ENCODE results near the gene TTC7B.

Gene TTC7B

GRCh38 chr14:90687680-90688079, 128.6 kb downstream of the TTC7B start:
- Histone ChIP-seq H3K36me3 (ENCODE audit: control insufficient read depth, insufficient read depth, low read length) (no peaks in the 10 kb centered on the region), H3K27ac (ENCODE audit: insufficient read depth, low read length, poor library complexity, severe bottlenecking) (no peak overlapping the region), H3K4me3 (ENCODE audit: insufficient read depth, low read depth, low read length, poor library complexity, severe bottlenecking) (no peak overlapping the region), H3K9me3 (ENCODE audit: control insufficient read depth, low read length) (no peaks in the 10 kb centered on the region), H3K4me1 (ENCODE audit: control insufficient read depth, insufficient read depth, low read length, poor library complexity, severe bottlenecking) (no peaks in the 10 kb centered on the region), H3K27me3 (replicated peaks; ENCODE audit: control insufficient read depth, insufficient read depth, low read length, poor library complexity, severe bottlenecking) (no peaks in the 10 kb centered on the region)
- no peak for DNase-seq

GRCh38 chr14:90682615-90683014, 133.6 kb downstream of the TTC7B start:
- DNase-seq, result no peak

GRCh38 chr14:90681929-90682328, 134.3 kb downstream of the TTC7B start:
- Histone ChIP-seq H3K27me3 (replicated peaks; ENCODE audit: control insufficient read depth, insufficient read depth, low read length, poor library complexity, severe bottlenecking) (no peaks in the 10 kb centered on the region), H3K9me3 (ENCODE audit: control insufficient read depth, low read length) (no peaks in the 10 kb centered on the region), H3K4me1 (ENCODE audit: control insufficient read depth, insufficient read depth, low read length, poor library complexity, severe bottlenecking) (peaks cover 3% of the 10 kb centered on the region), H3K36me3 (ENCODE audit: control insufficient read depth, insufficient read depth, low read length) (no peaks in the 10 kb centered on the region), H3K27ac (ENCODE audit: insufficient read depth, low read length, poor library complexity, severe bottlenecking) (no peak overlapping the region), H3K4me3 (ENCODE audit: insufficient read depth, low read depth, low read length, poor library complexity, severe bottlenecking) (no peak overlapping the region)
- DNase-seq, result no peak

More at GRCh38 chr14:90682615-90683014, 133.6 kb downstream of the TTC7B start:
- H3K27ac ChIP-seq (ENCODE audit: insufficient read depth, low read length, poor library complexity, severe bottlenecking), result no peak overlapping the region
- H3K4me1 ChIP-seq (ENCODE audit: control insufficient read depth, insufficient read depth, low read length, poor library complexity, severe bottlenecking), result no peaks in the 10 kb centered on the region
- H3K36me3 ChIP-seq (ENCODE audit: control insufficient read depth, insufficient read depth, low read length), result no peaks in the 10 kb centered on the region
- no peak overlapping the region for H3K4me3 ChIP-seq (ENCODE audit: insufficient read depth, low read depth, low read length, poor library complexity, severe bottlenecking)
- no peaks in the 10 kb centered on the region for H3K9me3 ChIP-seq (ENCODE audit: control insufficient read depth, low read length)
- H3K27me3 ChIP-seq (replicated peaks; ENCODE audit: control insufficient read depth, insufficient read depth, low read length, poor library complexity, severe bottlenecking), result no peaks in the 10 kb centered on the region

GRCh38 chr14:90678846-90679362, 137.3 kb downstream of the TTC7B start:
- H3K27ac ChIP-seq (ENCODE audit: insufficient read depth, low read length, poor library complexity, severe bottlenecking), result no peak overlapping the region
- H3K4me1 ChIP-seq (ENCODE audit: control insufficient read depth, insufficient read depth, low read length, poor library complexity, severe bottlenecking), result peaks cover 3% of the 10 kb centered on the region
- no peak for DNase-seq
- no peak overlapping the region for H3K4me3 ChIP-seq (ENCODE audit: insufficient read depth, low read depth, low read length, poor library complexity, severe bottlenecking)
- H3K36me3 ChIP-seq (ENCODE audit: control insufficient read depth, insufficient read depth, low read length), result no peaks in the 10 kb centered on the region
- no peaks in the 10 kb centered on the region for H3K27me3 ChIP-seq (replicated peaks; ENCODE audit: control insufficient read depth, insufficient read depth, low read length, poor library complexity, severe bottlenecking)
- no peaks in the 10 kb centered on the region for H3K9me3 ChIP-seq (ENCODE audit: control insufficient read depth, low read length)

GRCh38 chr14:90678420-90678819, 137.8 kb downstream of the TTC7B start:
- no peak for DNase-seq
- H3K27ac ChIP-seq (ENCODE audit: insufficient read depth, low read length, poor library complexity, severe bottlenecking), result no peak overlapping the region
- no peaks in the 10 kb centered on the region for H3K27me3 ChIP-seq (replicated peaks; ENCODE audit: control insufficient read depth, insufficient read depth, low read length, poor library complexity, severe bottlenecking)
- H3K9me3 ChIP-seq (ENCODE audit: control insufficient read depth, low read length), result no peaks in the 10 kb centered on the region
- H3K4me3 ChIP-seq (ENCODE audit: insufficient read depth, low read depth, low read length, poor library complexity, severe bottlenecking), result no peak overlapping the region
- no peaks in the 10 kb centered on the region for H3K36me3 ChIP-seq (ENCODE audit: control insufficient read depth, insufficient read depth, low read length)
- H3K4me1 ChIP-seq (ENCODE audit: control insufficient read depth, insufficient read depth, low read length, poor library complexity, severe bottlenecking), result peaks cover 3% of the 10 kb centered on the region

GRCh38 chr14:90677484-90678050, 138.7 kb downstream of the TTC7B start:
- no peak for DNase-seq
- Histone ChIP-seq H3K9me3 (ENCODE audit: control insufficient read depth, low read length) (no peaks in the 10 kb centered on the region), H3K4me1 (ENCODE audit: control insufficient read depth, insufficient read depth, low read length, poor library complexity, severe bottlenecking) (peaks cover 3% of the 10 kb centered on the region), H3K4me3 (ENCODE audit: insufficient read depth, low read depth, low read length, poor library complexity, severe bottlenecking) (no peak overlapping the region), H3K27ac (ENCODE audit: insufficient read depth, low read length, poor library complexity, severe bottlenecking) (no peak overlapping the region), H3K27me3 (replicated peaks; ENCODE audit: control insufficient read depth, insufficient read depth, low read length, poor library complexity, severe bottlenecking) (no peaks in the 10 kb centered on the region), H3K36me3 (ENCODE audit: control insufficient read depth, insufficient read depth, low read length) (no peaks in the 10 kb centered on the region)

- Histone ChIP-seq H3K27me3 (replicated peaks; ENCODE audit: control insufficient read depth, insufficient read depth, low read length, poor library complexity, severe bottlenecking) (no peaks in the 10 kb centered on the region), H3K36me3 (ENCODE audit: control insufficient read depth, insufficient read depth, low read length) (no peaks in the 10 kb centered on the region), H3K4me3 (ENCODE audit: insufficient read depth, low read depth, low read length, poor library complexity, severe bottlenecking) (no peak overlapping the region), H3K4me1 (ENCODE audit: control insufficient read depth, insufficient read depth, low read length, poor library complexity, severe bottlenecking) (peaks cover 3% of the 10 kb centered on the region), H3K9me3 (ENCODE audit: control insufficient read depth, low read length) (no peaks in the 10 kb centered on the region), H3K27ac (ENCODE audit: insufficient read depth, low read length, poor library complexity, severe bottlenecking) (no peak overlapping the region)
- no peak for DNase-seq
Measured at GRCh38 chr14:90676912-90677311, 139.3 kb downstream of the TTC7B start.

- Histone ChIP-seq H3K4me1 (ENCODE audit: control insufficient read depth, insufficient read depth, low read length, poor library complexity, severe bottlenecking) (peaks cover 3% of the 10 kb centered on the region), H3K27ac (ENCODE audit: insufficient read depth, low read length, poor library complexity, severe bottlenecking) (no peak overlapping the region), H3K4me3 (ENCODE audit: insufficient read depth, low read depth, low read length, poor library complexity, severe bottlenecking) (no peak overlapping the region), H3K9me3 (ENCODE audit: control insufficient read depth, low read length) (no peaks in the 10 kb centered on the region), H3K27me3 (replicated peaks; ENCODE audit: control insufficient read depth, insufficient read depth, low read length, poor library complexity, severe bottlenecking) (no peaks in the 10 kb centered on the region), H3K36me3 (ENCODE audit: control insufficient read depth, insufficient read depth, low read length) (no peaks in the 10 kb centered on the region)
- no peak for DNase-seq
Measured at GRCh38 chr14:90676356-90676755, 139.9 kb downstream of the TTC7B start.

- Histone ChIP-seq H3K4me3 (ENCODE audit: insufficient read depth, low read depth, low read length, poor library complexity, severe bottlenecking) (no peak overlapping the region), H3K27me3 (replicated peaks; ENCODE audit: control insufficient read depth, insufficient read depth, low read length, poor library complexity, severe bottlenecking) (no peaks in the 10 kb centered on the region), H3K4me1 (ENCODE audit: control insufficient read depth, insufficient read depth, low read length, poor library complexity, severe bottlenecking) (peaks cover 3% of the 10 kb centered on the region), H3K9me3 (ENCODE audit: control insufficient read depth, low read length) (no peaks in the 10 kb centered on the region), H3K36me3 (ENCODE audit: control insufficient read depth, insufficient read depth, low read length) (no peaks in the 10 kb centered on the region), H3K27ac (ENCODE audit: insufficient read depth, low read length, poor library complexity, severe bottlenecking) (no peak overlapping the region)
- no peak for DNase-seq
Measured at GRCh38 chr14:90675399-90675798, 140.8 kb downstream of the TTC7B start.

GRCh38 chr14:90674716-90675115, 141.5 kb downstream of the TTC7B start:
- no peaks in the 10 kb centered on the region for H3K27me3 ChIP-seq (replicated peaks; ENCODE audit: control insufficient read depth, insufficient read depth, low read length, poor library complexity, severe bottlenecking)
- no peak overlapping the region for H3K27ac ChIP-seq (ENCODE audit: insufficient read depth, low read length, poor library complexity, severe bottlenecking)
- no peaks in the 10 kb centered on the region for H3K9me3 ChIP-seq (ENCODE audit: control insufficient read depth, low read length)
- H3K36me3 ChIP-seq (ENCODE audit: control insufficient read depth, insufficient read depth, low read length), result no peaks in the 10 kb centered on the region
- no peak for DNase-seq
- H3K4me3 ChIP-seq (ENCODE audit: insufficient read depth, low read depth, low read length, poor library complexity, severe bottlenecking), result no peak overlapping the region
- H3K4me1 ChIP-seq (ENCODE audit: control insufficient read depth, insufficient read depth, low read length, poor library complexity, severe bottlenecking), result peaks cover 3% of the 10 kb centered on the region
